Measurements from ENCODE around the gene PYGO2.

GRCh38 chr1:154968731-154969130 lies 7.1 kb upstream of the PYGO2 start:
- no peak for TF ChIP-seq CTCF (IDR thresholded peaks at IDR 0.05)
- TF ChIP-seq POLR2A (IDR thresholded peaks at IDR 0.05) = no peak

Data from testis (tissue), 2 donors.